Measurements from ENCODE around the gene PTPN20.

Gene PTPN20

DNA sequence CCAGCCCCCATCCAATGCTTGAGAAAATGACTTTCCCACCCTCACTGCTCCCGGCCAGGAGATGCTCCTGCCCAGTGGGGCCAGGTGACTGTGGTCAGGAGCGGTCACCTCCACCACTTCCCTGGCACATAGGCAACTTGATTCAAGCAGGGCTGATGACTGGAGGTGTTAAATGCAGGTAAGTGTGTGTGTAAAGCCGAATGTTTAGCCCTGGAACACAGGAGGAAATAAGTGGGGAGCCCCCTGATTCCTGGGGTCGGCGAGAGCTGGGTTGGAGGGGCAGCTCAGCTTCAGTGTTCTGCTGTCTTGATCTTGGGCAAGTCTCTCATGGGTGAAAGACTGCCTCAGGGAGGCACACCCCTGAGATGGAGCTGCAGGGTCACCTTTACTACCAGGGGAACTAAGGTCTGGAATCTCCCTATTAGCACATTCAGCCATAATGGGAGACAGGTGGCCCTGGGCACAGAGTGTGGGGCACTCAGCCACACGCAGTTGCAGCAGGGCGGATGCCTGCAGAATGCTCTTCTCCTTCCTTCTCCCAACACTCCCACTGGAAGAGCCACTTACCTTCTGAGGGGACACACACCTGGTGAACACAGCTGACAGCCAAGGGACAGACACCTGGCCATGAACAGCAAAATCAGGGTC is 124.1 kb downstream of the PTPN20 start:
- DNase-seq: peak; percentile 8

DNA sequence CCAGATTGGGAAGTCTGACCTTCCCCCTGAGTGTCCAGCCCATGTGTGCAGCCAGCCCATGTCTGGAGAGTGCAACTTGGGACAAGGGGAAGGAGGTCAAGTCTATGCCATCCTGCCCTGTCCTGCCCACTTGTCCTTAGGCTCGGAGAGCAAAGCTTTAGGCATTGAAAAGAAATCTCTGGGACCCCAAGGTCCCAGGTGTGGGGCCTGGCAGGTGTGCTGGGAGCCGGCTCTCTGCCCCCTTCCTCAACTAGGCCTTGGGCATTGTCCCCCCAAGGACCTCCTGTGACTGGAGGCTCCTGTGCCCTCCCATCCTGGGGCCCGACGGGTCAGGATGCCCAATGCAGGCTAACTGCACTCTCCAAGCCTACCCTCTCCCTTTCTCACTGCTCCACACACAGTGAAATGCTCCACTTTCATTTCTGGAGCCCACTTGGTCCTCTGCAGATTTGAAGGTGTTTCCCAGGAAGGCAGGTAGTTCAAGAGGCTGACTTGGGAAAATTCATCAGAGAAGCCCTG is 124.7 kb downstream of the PTPN20 start:
- DNase-seq: no peak

DNA sequence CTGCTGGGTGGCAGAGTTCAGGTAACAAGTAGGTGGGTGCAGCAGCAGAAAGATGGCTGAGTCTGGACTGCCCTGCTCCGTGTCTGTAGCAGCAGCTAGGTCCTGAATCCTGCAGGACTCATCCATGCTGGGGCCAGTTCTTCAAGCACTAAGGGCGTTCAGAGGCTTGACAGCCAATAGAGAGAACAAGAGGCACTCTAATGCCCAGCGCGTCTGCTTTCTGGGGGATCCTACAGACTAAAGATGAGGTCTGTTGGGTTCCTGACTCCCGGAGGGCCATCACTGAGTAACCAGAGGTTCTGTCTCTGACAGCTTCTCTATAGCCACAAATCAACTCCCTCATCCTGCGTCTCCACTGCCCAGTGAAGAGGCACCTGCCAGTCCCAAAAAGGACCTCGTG is 125.5 kb downstream of the PTPN20 start:
- DNase-seq: no peak

DNA sequence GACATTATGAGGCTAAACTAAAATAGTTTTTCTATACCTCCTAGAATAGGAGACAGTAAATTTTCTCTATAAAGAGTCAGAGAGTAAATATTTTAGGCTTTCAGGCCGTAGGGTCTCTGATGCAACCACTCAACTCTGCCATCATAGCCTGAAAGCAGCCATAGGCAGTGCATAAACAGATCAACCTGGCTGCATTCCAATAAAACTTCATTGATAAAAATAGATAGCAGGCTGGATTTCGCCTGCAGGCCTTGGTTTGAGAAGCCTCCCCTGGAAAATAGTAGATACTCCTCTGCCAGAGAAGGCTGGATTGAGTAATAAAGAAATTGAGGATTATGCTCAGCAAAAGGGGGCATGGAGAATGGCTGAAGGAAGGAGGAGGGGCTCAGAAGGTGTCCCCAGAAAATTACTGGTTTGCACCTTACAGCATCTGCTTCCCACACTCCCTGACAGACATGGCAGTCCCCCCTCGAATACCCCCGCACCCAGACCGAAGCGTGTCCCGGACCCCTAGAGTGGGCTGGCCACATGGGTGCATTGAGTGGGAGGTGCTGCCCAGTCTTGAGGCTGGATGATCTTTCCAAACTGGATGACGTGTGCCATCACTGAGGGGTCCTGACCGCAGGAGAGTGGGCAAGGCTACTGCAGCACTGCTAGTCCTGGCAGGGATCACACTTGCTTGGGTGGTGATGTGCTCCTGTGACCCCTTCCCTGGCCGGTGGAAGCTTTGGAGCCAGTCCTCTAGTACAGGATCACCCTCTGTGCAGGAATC is 126.6 kb downstream of the PTPN20 start:
- no peak for DNase-seq

DNA sequence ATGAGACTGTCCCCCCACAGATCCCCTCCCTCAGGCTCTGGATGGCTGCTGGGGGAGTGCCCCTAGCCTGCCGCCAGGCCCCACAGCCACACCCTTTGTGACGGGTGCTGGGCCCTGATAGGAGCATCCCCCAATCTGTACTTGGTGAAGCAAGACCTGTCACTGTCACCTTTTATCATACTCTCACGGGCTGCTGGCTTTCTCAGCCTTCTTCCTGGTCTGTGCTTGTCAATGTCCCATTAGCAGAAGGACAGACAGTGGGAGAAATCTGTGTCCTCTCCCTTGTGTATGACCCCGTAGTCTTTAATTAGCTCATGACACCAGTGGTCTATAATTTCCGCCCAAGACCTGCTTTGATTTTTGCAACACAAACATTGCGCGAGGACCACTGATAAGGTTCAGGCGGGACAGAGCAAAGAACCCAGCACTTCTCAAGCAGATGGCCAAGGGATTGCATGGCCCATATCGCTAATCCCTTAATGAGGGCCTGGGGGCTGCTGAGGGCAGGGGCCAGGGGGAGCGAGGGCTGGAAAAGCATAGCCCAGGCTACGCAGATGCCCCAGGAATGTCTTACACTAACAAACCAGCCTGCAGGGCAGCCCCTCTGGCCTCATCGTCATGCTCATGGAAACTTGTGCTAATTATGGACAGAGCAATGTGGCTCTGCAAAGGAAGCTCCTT is 127.8 kb downstream of the PTPN20 start:
- DNase-seq: no peak

DNA sequence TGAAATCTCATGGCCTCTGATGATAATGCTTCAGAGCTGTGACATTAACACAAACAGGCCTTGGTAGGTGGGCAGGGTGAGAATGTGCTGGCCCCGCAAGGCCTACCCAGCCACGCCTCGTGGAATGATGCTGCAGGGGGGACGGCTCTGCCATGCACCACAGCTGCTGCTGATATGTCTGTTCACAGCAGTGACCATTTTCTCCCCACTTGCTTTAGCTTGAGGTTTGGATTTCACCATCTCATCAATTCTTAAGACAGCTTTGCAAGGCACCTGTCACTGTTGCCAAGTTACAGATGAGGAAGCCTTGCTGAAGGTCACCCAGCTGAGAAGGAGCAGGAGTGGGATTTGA is 128.3 kb downstream of the PTPN20 start:
- DNase-seq: no peak

DNA sequence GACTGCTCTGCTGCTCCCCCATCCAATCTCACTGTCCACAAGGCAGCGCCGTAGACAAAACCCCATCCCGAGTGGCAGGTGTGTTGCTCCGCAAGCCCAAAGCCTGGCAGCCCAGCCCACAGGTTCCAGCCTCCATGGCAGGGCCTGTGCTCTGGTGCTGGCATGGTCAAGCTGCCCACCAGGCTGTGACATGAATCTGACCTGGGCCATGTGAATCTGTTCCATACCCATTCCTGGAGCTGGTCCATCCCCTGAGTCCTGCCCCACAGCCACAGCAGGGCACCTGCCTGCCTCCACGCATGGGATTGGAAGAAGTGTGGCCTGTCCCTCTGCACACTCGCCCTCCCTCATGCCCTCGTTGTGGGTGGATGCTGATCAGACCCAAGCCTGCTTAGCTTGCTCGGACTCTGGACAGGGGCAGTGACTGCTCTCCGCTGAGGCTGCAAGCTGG is 128.8 kb downstream of the PTPN20 start:
- DNase-seq: no peak

DNA sequence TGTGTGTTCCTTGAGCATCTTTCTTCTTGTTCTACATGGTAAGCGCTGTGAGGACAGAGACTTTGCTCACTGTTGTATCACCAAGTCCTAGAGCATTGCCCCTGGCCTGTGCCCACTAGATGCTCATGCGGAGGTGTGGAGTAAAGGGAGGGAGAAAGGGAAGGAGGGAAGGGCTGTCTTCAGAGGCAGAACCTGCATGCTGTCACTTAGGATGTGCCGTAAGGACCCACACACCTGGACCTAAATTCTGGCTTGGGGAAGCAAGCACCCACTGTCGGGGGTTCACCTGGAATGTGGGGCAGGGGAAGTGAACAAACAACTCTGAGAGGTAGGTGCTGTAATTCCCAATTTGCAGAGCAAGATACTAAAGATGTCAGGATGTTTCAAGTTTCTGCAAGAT is 129.5 kb downstream of the PTPN20 start:
- no peak for DNase-seq

DNA sequence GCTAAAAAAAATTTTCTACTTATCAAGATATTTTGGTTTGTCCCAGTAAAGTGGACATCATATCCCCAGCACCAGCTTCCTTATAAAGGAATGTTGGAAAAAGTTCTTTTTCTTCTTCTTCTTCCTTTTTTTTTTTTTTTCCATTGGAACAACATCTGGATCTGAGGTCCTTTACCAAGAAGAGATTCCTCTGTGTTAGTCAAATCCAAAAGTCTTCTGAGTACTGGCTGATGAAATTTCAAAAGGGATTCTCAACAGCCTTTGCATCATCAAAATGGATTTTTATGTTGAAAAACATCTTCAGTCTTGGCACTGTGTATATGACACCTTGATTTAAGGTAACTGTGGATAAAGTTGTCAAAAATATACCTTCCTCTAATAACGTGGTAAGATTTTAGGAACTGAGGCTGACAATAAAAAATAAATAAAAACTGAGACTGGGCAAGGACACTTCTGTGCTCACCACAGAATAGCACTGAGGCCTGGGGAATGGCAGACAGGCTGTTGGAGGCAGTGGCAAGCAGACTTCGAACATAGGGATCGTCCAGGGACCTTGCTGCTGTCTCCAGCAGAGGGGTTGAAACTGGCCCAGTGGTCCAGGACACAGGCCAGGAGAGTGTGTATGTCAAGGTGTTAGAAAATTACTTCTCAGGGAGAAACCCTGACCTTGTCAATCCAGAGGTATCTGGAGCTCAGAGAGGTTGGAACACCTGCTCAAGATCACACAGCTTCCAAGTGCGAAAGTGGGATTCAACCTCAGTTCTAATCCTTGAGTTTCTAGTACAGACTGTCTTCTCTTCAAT is 130.4 kb downstream of the PTPN20 start:
- DNase-seq: no peak

DNA sequence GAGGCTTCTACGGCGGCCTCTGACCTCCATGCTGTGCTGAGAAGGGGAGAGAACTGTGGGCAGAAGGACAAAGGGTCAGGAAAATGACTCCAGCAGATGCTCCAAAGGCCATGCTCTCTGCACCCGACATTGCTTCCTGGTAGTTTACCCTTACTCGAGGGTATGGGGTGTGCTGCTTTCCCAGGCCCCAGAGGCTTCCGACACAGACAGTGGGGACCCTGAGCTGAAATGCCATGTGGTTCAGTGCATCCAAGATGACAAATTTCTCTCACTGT is 130.9 kb downstream of the PTPN20 start:
- DNase-seq: no peak

DNA sequence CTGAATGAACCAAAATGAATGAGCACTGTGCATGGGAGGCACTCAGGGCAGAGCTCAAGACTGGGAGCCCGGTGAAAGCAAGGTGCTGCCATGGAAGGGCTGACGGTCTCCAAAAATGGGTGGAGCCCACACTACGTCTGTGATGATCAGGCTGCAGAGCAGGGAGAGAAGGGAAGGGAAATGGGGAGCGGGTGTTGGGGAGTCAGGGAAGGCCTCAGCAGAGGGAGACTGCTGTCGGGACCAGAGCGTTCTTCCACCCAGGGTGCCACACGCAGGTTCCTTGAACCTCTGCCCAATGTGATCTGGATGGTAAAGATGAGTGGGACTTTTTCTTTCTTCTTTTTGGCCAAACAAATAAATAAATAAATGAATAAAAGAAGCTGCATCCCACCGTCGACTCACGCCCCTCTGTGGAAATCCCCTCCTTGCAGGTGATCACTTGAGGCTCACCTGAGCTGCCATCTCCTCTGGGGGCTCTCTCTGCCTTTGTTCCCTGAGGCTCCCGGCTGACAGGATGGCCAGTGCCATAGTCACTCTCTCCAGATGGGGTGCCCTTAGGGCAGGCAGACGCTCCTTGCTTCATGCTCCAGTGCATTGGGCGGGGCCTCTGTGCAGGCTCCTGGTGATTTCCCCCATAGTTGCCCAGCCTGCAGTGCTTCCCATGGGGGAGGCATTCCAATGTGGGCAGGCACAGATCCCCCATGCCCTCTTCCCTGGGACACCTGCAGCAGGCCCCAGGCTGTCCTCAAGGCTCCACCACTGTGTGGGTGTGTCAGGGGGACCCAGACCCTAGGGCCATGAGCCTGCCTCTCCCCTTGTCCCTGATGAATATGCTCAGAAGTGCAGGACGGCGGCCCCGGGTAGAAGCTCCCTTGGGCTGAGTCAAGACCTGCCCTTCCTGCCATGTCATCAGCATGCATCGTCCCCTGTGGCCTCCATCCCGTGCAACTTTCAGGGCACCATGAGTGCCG is 131.8 kb downstream of the PTPN20 start:
- DNase-seq: no peak

DNA sequence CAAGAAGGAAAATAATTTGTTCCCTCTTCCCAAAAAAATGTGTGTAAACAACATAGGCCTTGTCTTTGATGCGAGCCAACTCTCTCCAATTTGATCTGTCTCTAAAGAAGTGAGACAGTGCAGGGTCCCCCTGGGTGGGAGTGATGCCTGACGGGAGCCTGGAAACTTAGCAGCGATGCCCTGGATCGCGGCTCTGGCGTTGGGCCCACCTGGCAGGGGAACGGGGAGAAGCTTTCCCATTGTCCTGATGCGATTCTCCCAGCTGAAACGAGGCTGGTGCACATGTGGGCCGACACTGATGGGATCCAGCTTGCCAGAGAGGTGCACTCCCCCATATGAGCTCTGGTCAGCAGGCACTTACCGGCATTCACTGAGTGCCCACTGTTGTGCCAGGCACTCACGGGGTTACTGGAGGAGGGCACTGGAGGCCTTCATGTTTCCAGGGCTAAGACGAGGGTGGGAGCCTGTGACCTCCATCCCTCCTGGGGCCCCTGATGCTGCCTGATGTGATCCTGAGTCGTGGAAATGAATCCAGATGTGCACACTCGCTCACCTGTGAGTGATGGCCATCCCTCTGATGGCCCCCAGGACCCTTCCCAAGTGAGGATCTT is 132.8 kb downstream of the PTPN20 start:
- DNase-seq: no peak

DNA sequence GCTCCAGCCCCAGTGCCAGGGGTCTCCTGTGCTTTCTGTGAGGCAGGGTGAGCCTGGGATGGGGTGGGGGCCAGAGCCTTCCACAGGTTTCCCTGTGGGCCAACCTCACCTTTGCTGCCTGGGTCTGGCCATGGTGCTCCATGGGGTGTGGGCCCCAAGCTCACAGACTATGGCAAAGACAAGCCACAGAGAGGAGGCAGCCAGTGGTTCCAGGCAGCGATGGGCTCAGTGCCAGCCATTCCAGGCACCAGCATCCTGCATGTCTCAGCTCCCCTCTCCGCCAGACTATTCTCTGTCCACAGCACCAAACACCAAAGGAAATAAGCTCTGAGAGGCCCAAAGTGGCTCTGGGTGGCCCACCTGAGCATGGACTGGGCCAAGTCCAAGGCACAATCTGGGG is 133.5 kb downstream of the PTPN20 start:
- no peak for DNase-seq

DNA sequence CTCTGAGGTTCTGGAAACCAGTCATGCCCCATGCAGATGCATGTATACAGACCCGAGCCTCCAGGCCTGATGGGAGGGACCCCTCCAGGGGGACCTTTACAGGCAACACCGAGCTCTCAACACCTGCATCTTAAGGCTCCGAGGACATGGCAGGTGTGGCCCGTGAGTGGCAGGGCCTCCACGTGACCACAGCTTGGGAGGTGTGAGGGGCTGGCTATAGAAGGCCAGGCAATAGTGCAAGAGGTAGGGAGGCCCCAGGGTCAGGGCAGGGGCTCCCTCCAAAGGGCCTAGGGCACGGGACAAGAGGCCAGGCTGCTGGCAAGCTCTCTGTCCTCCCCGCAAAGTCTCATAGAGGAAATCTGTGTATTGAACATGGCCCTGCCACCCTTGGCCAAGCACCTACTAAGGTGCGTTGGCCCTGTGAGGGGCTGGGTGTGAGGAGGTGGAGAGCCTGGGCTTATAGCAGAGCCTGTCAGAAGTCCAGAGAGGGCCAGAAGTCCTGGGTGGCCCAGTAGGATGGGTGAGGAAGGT is 134.2 kb downstream of the PTPN20 start:
- DNase-seq: peak; percentile 13

DNA sequence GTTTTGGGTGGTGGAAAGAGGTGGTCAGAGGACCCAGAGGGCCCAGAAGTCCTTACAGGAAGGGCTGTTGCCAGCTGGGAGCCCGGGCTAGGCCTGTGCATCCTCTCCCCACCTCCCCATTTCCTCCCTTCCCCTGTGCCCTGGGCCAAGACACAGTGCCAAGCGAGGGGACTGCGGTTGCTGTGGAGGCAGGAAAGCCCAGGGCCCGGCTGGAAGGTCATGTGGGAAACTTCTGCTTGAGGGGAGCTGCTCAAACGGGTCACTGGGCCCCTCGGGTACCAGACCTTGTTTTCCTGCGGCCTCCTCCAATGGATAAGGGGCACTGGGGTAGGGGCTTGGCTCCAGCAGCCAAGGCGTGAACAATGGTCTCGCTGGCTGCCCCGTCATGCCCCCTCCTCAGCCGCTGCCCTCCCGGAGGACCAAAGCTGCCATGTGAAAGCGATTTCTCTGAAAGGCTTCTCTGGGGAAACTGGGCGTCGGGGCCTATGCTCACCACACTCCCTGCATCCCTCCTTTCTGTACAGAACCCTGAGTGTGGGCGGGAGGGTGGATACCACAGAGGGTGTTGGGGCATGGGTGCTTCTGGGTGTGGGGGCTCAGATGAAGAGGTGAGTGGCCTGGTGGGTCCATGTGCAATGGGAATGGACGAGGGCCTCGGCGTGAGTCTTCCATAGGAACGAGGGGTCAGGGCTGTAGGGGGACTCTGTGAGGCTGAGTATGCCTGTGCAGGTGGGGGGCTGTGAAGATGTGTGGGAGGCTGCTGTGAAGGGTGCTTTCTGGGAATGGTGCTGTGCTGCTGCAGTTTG is 135.3 kb downstream of the PTPN20 start:
- DNase-seq: peak; percentile 13

DNA sequence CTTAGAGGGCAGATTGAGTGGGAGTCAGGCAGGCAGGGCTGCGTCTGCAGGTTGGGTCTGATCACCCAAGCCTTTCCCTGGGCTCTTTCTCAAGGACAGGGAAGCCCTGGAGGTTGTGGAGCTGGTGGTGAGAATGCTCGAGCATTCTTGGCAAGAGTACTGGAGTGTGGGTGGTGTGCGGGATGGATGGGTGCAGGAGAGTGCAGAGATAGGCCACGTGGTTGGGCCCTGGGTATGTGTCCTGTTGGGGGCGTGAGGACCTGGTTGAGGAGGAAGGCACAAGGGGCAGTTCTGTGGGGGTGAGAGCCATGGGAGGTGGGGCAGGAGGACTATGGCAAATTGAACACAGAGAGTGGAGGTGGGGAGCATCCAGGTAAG is 135.9 kb downstream of the PTPN20 start:
- no peak for DNase-seq

DNA sequence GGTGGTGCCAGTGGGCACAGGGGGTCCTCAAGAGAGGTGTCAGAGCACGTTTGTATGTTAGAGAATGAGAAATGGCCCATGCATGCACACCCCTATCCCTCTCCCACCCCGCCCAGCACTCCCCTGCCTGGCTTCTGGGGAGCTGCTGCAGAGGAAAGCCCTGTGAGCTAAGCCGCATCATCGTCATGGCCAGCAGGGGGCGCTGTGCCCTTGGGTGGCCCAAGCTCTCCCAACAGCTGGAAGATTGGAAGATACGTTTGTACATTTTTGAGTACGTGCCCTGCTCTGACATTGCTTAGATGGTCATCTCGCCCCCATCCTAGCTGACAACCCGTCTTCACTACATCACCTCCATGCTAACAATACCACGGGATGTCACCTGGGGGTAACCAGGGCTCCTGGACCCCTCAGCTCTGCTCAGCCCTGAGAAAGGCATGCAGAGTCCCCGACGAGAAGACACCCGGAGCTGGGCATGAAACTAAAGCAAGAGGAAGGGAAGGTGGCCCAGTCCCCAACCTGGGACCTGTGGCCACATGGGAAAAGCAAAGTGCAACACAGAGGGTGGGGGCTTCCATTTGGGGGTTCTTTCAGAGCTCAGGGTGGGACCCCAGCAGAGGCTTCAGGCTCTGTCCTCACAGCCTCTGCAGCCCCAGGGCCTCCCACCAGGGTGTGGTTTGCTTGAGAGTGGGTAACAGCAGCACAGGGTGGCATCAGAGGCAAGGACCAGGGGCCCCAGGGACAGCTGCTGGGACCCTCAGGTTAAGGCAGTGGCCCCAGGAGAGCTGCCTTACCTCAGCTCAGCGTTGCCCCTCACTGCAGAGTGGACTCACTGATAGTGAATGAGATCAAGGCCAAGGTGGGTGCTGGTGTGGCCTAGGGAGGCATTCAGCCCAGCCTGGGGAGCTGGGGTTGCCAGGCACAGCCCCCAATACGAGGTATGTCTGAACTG is 136.6 kb downstream of the PTPN20 start:
- peak; percentile 83 for DNase-seq

DNA sequence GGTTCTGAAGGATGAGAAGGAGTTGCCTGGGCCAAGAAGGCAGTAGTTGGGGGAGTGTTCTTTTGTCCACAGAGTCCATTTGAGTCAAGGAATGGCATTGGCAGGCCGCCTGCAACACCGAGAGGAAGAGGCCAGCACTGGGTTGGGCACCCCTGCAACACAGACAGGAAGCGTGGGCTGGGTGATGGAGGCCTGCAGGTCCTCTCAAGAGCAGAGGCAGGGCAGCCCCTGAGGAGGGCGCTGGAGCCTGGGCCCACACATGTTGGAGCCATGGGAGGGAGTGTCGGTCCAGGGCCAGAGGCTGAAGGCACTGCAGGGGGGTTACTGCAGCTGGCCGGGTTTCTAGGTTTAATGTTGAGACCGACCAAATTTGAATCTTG is 137.3 kb downstream of the PTPN20 start:
- DNase-seq: peak; percentile 43
